SU-DHL-6 (cell line): ENCODE data around the gene PDE6C.

Experiments used
- EZH2phosphoT487 ChIP-seq: fragments of 200-600 bp; sonication (generic), shearing (Covaris generic); conservative IDR thresholded peaks from 2 replicates; pipeline ENCODE4 v1.6.1; 2018; ENCODE audit warnings: mild to moderate bottlenecking, antibody characterized with exemption, low read length, moderate library complexity, mixed read lengths
- TF ChIP-seq, protein P1 (sequence below): fragments of 200-600 bp; sonication (generic); IDR thresholded peaks from one replicate; pipeline ENCODE4 v1.5.1; 2017; ENCODE audit warnings: antibody characterized with exemption, mild to moderate bottlenecking, low read length, moderate library complexity; ENCODE audit not compliant: insufficient read depth, poor library complexity, severe bottlenecking

DNA sequence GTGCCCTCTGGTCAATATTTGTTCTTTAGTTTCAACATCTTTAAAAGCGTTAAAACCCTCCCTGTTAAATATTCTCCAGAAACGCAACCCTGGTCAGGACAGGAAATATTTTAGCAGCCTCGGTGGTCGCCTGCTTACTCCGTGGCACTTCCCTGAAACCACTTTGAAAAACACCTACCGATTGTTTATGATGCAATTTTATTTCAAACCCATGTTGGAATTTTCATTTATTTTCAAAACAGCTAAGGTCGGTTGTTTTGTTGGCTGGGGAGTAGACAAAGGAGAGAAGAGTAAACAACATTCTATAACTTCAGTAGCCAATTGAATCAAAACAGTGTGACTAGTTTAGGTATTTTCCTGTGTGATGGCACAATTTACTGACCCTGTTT lies 10.6 kb upstream of the PDE6C start:
- no peak for TF ChIP-seq EZH2phosphoT487
- TF ChIP-seq, protein P1, sequence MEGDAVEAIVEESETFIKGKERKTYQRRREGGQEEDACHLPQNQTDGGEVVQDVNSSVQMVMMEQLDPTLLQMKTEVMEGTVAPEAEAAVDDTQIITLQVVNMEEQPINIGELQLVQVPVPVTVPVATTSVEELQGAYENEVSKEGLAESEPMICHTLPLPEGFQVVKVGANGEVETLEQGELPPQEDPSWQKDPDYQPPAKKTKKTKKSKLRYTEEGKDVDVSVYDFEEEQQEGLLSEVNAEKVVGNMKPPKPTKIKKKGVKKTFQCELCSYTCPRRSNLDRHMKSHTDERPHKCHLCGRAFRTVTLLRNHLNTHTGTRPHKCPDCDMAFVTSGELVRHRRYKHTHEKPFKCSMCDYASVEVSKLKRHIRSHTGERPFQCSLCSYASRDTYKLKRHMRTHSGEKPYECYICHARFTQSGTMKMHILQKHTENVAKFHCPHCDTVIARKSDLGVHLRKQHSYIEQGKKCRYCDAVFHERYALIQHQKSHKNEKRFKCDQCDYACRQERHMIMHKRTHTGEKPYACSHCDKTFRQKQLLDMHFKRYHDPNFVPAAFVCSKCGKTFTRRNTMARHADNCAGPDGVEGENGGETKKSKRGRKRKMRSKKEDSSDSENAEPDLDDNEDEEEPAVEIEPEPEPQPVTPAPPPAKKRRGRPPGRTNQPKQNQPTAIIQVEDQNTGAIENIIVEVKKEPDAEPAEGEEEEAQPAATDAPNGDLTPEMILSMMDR: no peak
